Panc1 (cell line): ENCODE data around the gene MCM3AP. TPM values are rescaled to one million over a fixed set of nuclear protein-coding genes. Genes with fewer than 3 reads are reported as not detected.

Experiments
- ATAC-seq: fragments of 200-7000 bp; cut with Tn5 transposase; 2 replicates; pipeline ENCODE4 v1.9.1; 2020; ENCODE audit warnings: mild to moderate bottlenecking, moderate library complexity
- BruUV-seq: library from RNA; stranded (reverse); fragments of 400-500 nt; replicated peaks from 2 replicates; lab custom pipeline; 2021; lab: Mats Ljungman, UMichigan
- CTCF ChIA-PET: fragments of 300-600 bp; sonication (Branson Sonifier 250); formaldehyde crosslinking; loops from one replicate; lab custom pipeline; 2022; ENCODE audit warnings: antibody characterized with exemption; lab: Charles Lee
- POLR2A ChIA-PET: fragments of 300-600 bp; sonication (Branson Sonifier 250); formaldehyde crosslinking; loops from one replicate; lab custom pipeline; 2022; ENCODE audit warnings: antibody characterized with exemption; lab: Charles Lee
- DNase-seq: peaks from one replicate; pipeline ENCODE4 v3.0.0-alpha.2; 2010; ENCODE audit warnings: low read depth, low spot score
- H3K27ac ChIP-seq: 2 replicates; pipeline ENCODE4 v1.5.1; 2011; ENCODE audit warnings: mild to moderate bottlenecking, low read length, inconsistent platforms
- H3K27me3 ChIP-seq: fragments of 200-500 bp; sonication (Bioruptor generic); 2 replicates; pipeline ENCODE4 v1.6.0; 2014; ENCODE audit warnings: low read length, inconsistent platforms; ENCODE audit not compliant: control insufficient read depth, insufficient read depth
- H3K36me3 ChIP-seq: fragments of 200-500 bp; sonication (Bioruptor generic); 2 replicates; pipeline ENCODE4 v1.5.1; 2014; ENCODE audit warnings: inconsistent platforms, mild to moderate bottlenecking, low read length, moderate library complexity; ENCODE audit not compliant: control insufficient read depth, insufficient read depth
- H3K4me1 ChIP-seq: 2 replicates; pipeline ENCODE4 v1.5.1; 2011; ENCODE audit warnings: inconsistent platforms, mild to moderate bottlenecking, low read length, moderate library complexity; ENCODE audit not compliant: control insufficient read depth, insufficient read depth
- H3K4me3 ChIP-seq, 2 experiments: 2 replicates each; pipeline ENCODE4 v1.5.1; 2011 to 2012; ENCODE audit warnings: low read depth in 2 of 2, low read length in 2 of 2, mild to moderate bottlenecking in 2 of 2, inconsistent platforms in 1 of 2, moderate library complexity in 1 of 2
- H3K9me3 ChIP-seq: fragments of 200-500 bp; sonication (Bioruptor generic); 2 replicates; pipeline ENCODE4 v1.5.1; 2014; ENCODE audit warnings: low read depth, mild to moderate bottlenecking, inconsistent platforms, low read length, moderate library complexity; ENCODE audit not compliant: control insufficient read depth, insufficient read depth
- CTCF ChIP-seq: fragments of 450-650 bp; IDR thresholded peaks from 2 replicates; pipeline ENCODE4 v1.5.1; 2017; ENCODE audit warnings: mild to moderate bottlenecking
- POLR2AphosphoS5 ChIP-seq: IDR thresholded peaks from 2 replicates; pipeline ENCODE4 v1.6.1; 2012; ENCODE audit warnings: mild to moderate bottlenecking, low read depth, low read length, moderate library complexity
- REST ChIP-seq, 2 experiments: IDR thresholded peaks; 2 replicates each; pipeline ENCODE4 v1.6.1; 2011 to 2012; ENCODE audit warnings: low read depth in 2 of 2, control low read depth in 1 of 2, low read length in 1 of 2, mild to moderate bottlenecking in 1 of 2, moderate library complexity in 1 of 2; ENCODE audit not compliant: insufficient read depth in 1 of 2
- SIN3A ChIP-seq: IDR thresholded peaks from 2 replicates; pipeline ENCODE4 v1.6.1; 2012; ENCODE audit warnings: low read depth, mild to moderate bottlenecking, low read length, moderate library complexity, borderline replicate concordance; ENCODE audit not compliant: insufficient read depth
- TCF7L2 ChIP-seq: IDR thresholded peaks from 2 replicates; pipeline ENCODE4 v1.6.1; 2011; ENCODE audit warnings: mild to moderate bottlenecking, low read depth, low read length, inconsistent platforms
- in situ Hi-C: cut with HindIII; loops from 2 replicates; pipeline ENCODE4 v1.10.0; 2016; ENCODE audit warnings: low sequenced_read_pairs, low pct_unique_long_range_greater_than_20kb
- intact Hi-C: fragments of 100-400 bp; cut with micrococcal nuclease; formaldehyde crosslinking; loops from one replicate; pipeline ENCODE4 v1.10.0; 2022; ENCODE audit not compliant: unreplicated experiment
- total RNA-seq: library from RNA; stranded (reverse); gene quantifications from one replicate; pipeline ENCODE4 v1.2.1, GENCODE V29; 2021; ENCODE audit not compliant: unreplicated experiment

MCM3AP gene
- total RNA-seq, 1 experiment from 2014 or later: 95.0 TPM

- Histone ChIP-seq H3K9me3 (no peaks in the 10 kb centered on the region; the same call in 1 of the 2 replicates), H3K4me1 (peaks cover 10% of the 10 kb centered on the region), H3K27ac (no peak overlapping the region), H3K36me3 (peaks cover 2% of the 10 kb centered on the region; the same call in 1 of the 2 replicates), H3K4me3 (no peak overlapping the region), H3K27me3 (no peaks in the 10 kb centered on the region)
- ChIA-PET CTCF (no interaction called here), POLR2A (interaction anchor here (0.7 kb wide), 1 partner anchor 238 kb away, joined by 5 read pairs; no protein-coding TSS in a partner anchor)
- DNase-seq: no peak
- no TSS peak for BruUV-seq
- intact Hi-C loops (no loop called here), in situ Hi-C loops (no loop called here)
- TF ChIP-seq TCF7L2: no peak
- no peak for TF ChIP-seq POLR2AphosphoS5
- TF ChIP-seq CTCF: no peak
- no peak for TF ChIP-seq SIN3A
- no peak for ATAC-seq
Observed at GRCh38 chr21:46289655-46290179, 4.3 kb upstream of the MCM3AP start.

- intact Hi-C loops: no loop called here
Observed at GRCh38 chr21:46287541-46287940, 2.1 kb upstream of the MCM3AP start.

GRCh38 chr21:46286648-46287002 is 1.2 kb upstream of the MCM3AP start:
- peak overlapping the region; percentile 75 to 87 for H3K4me3 ChIP-seq
- peaks cover 22% of the 10 kb centered on the region; the same call in 1 of the 2 replicates for H3K4me1 ChIP-seq
- in situ Hi-C loops: no loop called here
- H3K27me3 ChIP-seq: no peaks in the 10 kb centered on the region
- no peaks in the 10 kb centered on the region for H3K9me3 ChIP-seq
- H3K36me3 ChIP-seq: peaks cover 4% of the 10 kb centered on the region; the same call in 1 of the 2 replicates
- ATAC-seq: no peak
- ChIA-PET POLR2A (no interaction called here), CTCF (no interaction called here)
- H3K27ac ChIP-seq: peak overlapping the region; percentile 83
- no TSS peak for BruUV-seq
- intact Hi-C loops: no loop called here
- TF ChIP-seq REST (IDR thresholded peaks at IDR 0.05; ENCODE audit: insufficient read depth in 1 of 2, low read depth in 2 of 2, low read length in 1 of 2) (no peak), SIN3A (no peak)
- DNase-seq: no peak

More at GRCh38 chr21:46287541-46287940, 2.1 kb upstream of the MCM3AP start:
- in situ Hi-C loops: no loop called here
- Histone ChIP-seq H3K4me1 (peaks cover 20% of the 10 kb centered on the region; the same call in 1 of the 2 replicates), H3K4me3 (peak overlapping the region; percentile 75 to 87), H3K9me3 (no peaks in the 10 kb centered on the region), H3K27ac (peak overlapping the region; percentile 83; the same call in 1 of the 2 replicates), H3K27me3 (no peaks in the 10 kb centered on the region), H3K36me3 (peaks cover 4% of the 10 kb centered on the region; the same call in 1 of the 2 replicates)
- DNase-seq: no peak
- ATAC-seq: no peak
- no TSS peak for BruUV-seq
- ChIA-PET CTCF (no interaction called here), POLR2A (no interaction called here)
- TF ChIP-seq TCF7L2: no peak
- no peak for TF ChIP-seq CTCF
